GM12878 (cell line): ENCODE measurements around the gene ADGRB2. TPM values are rescaled to one million over a fixed set of nuclear protein-coding genes. Genes with fewer than 3 reads are reported as not detected.

Experiments used
- ATAC-seq: fragments of 200-7000 bp; cut with Tn5 transposase; 3 replicates; pipeline ENCODE4 v1.9.1; 2020; ENCODE audit warnings: mild to moderate bottlenecking, moderate library complexity
- BruUV-seq: library from RNA; stranded (reverse); fragments of 400-500 nt; replicated peaks from 2 replicates; lab custom pipeline; 2021; lab: Mats Ljungman, UMichigan
- CTCF ChIA-PET: fragments of 300-600 bp; sonication (Branson Sonifier 250); formaldehyde crosslinking; extraction: SDS; loops from one replicate; lab custom pipeline; 2021; ENCODE audit warnings: inconsistent platforms; lab: Yijun Ruan, JAX
- POLR2A ChIA-PET: fragments of 350-600 bp; formaldehyde crosslinking; extraction: SDS; loops from one replicate; lab custom pipeline; 2021; ENCODE audit warnings: inconsistent platforms; lab: Charles Lee
- RAD21 ChIA-PET: fragments of 300-600 bp; sonication (Branson Sonifier 250); formaldehyde crosslinking; loops from one replicate; lab custom pipeline; 2023; ENCODE audit warnings: antibody characterized with exemption; ENCODE audit not compliant: unreplicated experiment; lab: Charles Lee
- SMC1A ChIA-PET: fragments of 300-600 bp; sonication (Branson Sonifier 250); formaldehyde crosslinking; loops from one replicate; lab custom pipeline; 2023; ENCODE audit not compliant: unreplicated experiment, uncharacterized antibody; lab: Charles Lee
- DNase-seq: peaks from one replicate; pipeline ENCODE4 v3.0.0-alpha.2; 2011; ENCODE audit warnings: low read depth, low spot score
- FAIRE-seq: peaks from 3 replicates; lab custom pipeline; 2011; peaks lifted over from hg19 to GRCh38; lab: Jason Lieb, UNC
- H2AFZ ChIP-seq: 2 replicates; pipeline ENCODE4 v1.6.0; 2011; ENCODE audit warnings: low read depth, low read length, control low read depth; ENCODE audit not compliant: control insufficient read depth
- H3K27ac ChIP-seq: 2 replicates; pipeline ENCODE4 v1.5.1; 2011; ENCODE audit warnings: control low read depth; ENCODE audit not compliant: control insufficient read depth, insufficient read depth
- H3K27me3 ChIP-seq, 2 experiments: replicated peaks in 1 of 2; 2 replicates each; pipeline versions ENCODE4 v1.6.0 to v1.6.1; 2011; ENCODE audit warnings: low read length in 1 of 2; ENCODE audit not compliant: control insufficient read depth in 2 of 2, insufficient read depth in 2 of 2
- H3K36me3 ChIP-seq, 2 experiments: 2 replicates each; pipeline ENCODE4 v1.5.1; 2011; ENCODE audit warnings: low read length in 1 of 2; ENCODE audit not compliant: control insufficient read depth in 2 of 2, insufficient read depth in 2 of 2
- H3K4me1 ChIP-seq: 2 replicates; pipeline ENCODE4 v1.6.1; 2011; ENCODE audit warnings: mild to moderate bottlenecking, low read length, moderate library complexity, mixed read lengths; ENCODE audit not compliant: control insufficient read depth, insufficient read depth
- H3K4me2 ChIP-seq: 2 replicates; pipeline ENCODE4 v1.6.0; 2011; ENCODE audit warnings: control low read depth; ENCODE audit not compliant: control insufficient read depth, insufficient read depth
- H3K4me3 ChIP-seq: fragments of 200-600 bp; sonication (generic); 2 replicates; pipeline ENCODE4 v1.5.1; 2016
- H3K79me2 ChIP-seq: 2 replicates; pipeline ENCODE4 v1.6.0; 2011; ENCODE audit warnings: low read length; ENCODE audit not compliant: control insufficient read depth, insufficient read depth
- H3K9ac ChIP-seq: 2 replicates; pipeline ENCODE4 v1.8.0; 2011; ENCODE audit warnings: low read length, control low read depth, mixed read lengths; ENCODE audit not compliant: control insufficient read depth, insufficient read depth
- H3K9me3 ChIP-seq: replicated peaks from 3 replicates; pipeline ENCODE4 v1.5.1; 2011; ENCODE audit warnings: mild to moderate bottlenecking, low read length; ENCODE audit not compliant: control insufficient read depth, insufficient read depth
- H4K20me1 ChIP-seq: 2 replicates; pipeline ENCODE4 v1.6.0; 2011; ENCODE audit not compliant: control insufficient read depth, insufficient read depth
- BCLAF1 ChIP-seq: fragments of 450-650 bp; IDR thresholded peaks from 2 replicates; pipeline ENCODE4 v1.6.1; 2017; ENCODE audit warnings: antibody characterized with exemption, mild to moderate bottlenecking, moderate library complexity
- BHLHE40 ChIP-seq, 2 experiments: fragments of 450-650 bp in 1 of 2; IDR thresholded peaks; 2 replicates each; pipeline ENCODE4 v1.6.1; 2011 to 2017; ENCODE audit warnings: low read depth in 2 of 2, borderline replicate concordance in 1 of 2, improper control_type of control experiment in 1 of 2, low read length in 1 of 2, mild to moderate bottlenecking in 1 of 2
- BRCA1 ChIP-seq: IDR thresholded peaks from 2 replicates; pipeline ENCODE4 v1.6.1; 2011; ENCODE audit warnings: low read depth, low read length, improper control_type of control experiment
- EZH2 ChIP-seq: IDR thresholded peaks from 2 replicates; pipeline ENCODE4 v1.6.1; 2012; ENCODE audit warnings: low read depth, mild to moderate bottlenecking, control low read depth, inconsistent platforms, low read length, borderline replicate concordance; ENCODE audit not compliant: control insufficient read depth
- IKZF2 ChIP-seq, 2 experiments: fragments of 450-650 bp; IDR thresholded peaks; 2 replicates each; pipeline ENCODE4 v1.6.1; 2017; ENCODE audit warnings: mild to moderate bottlenecking in 2 of 2, moderate library complexity in 2 of 2
- MAX ChIP-seq: IDR thresholded peaks from 2 replicates; pipeline ENCODE4 v1.6.1; 2012; ENCODE audit warnings: low read depth, low read length, improper control_type of control experiment
- MXI1 ChIP-seq: fragments of 150-350 bp; IDR thresholded peaks from 2 replicates; pipeline ENCODE4 v1.6.1; 2011; ENCODE audit warnings: low read depth, mild to moderate bottlenecking, inconsistent platforms, low read length, improper control_type of control experiment
- NRF1 ChIP-seq: conservative IDR thresholded peaks from 2 replicates; pipeline ENCODE4 v1.6.1; 2011; ENCODE audit warnings: mild to moderate bottlenecking, low read depth, low read length, improper control_type of control experiment
- RELB ChIP-seq: fragments of 450-650 bp; IDR thresholded peaks from 2 replicates; pipeline ENCODE4 v1.6.1; 2017; ENCODE audit warnings: low read depth, mild to moderate bottlenecking, moderate library complexity
- ZNF622 ChIP-seq: fragments of 450-650 bp; IDR thresholded peaks from 2 replicates; pipeline ENCODE4 v1.6.1; 2017; ENCODE audit warnings: mild to moderate bottlenecking, inconsistent platforms
- WGBS: methylation state at CpG from one replicate; pipeline ENCODE4 v1.1.6; 2016; ENCODE audit warnings: low lambda C conversion rate; ENCODE audit not compliant: insufficient replicate concordance, insufficient coverage; ENCODE audit errors: missing lambda C conversion rate; 5-methylcytosine and 5-hydroxymethylcytosine counted together
- in situ Hi-C: fragments of 300-500 bp; cut with MboI; formaldehyde crosslinking; loops from 9 replicates; pipeline ENCODE4 v1.14.3; 2018; ENCODE audit warnings: mixed read lengths
- intact Hi-C: fragments of 100-400 bp; cut with micrococcal nuclease; formaldehyde crosslinking; loops from one replicate; pipeline ENCODE4 v1.14.2; 2022; ENCODE audit not compliant: unreplicated experiment
- polyA plus RNA-seq, 11 experiments: library from polyadenylated mRNA; depleted of rRNA in 4 of 11; unstranded in 6 of 11; stranded (reverse) in 5 of 11; fragments of >200 nt; fragmentation: Nextera tagmentation in 4 of 11; fragmentation: Illumina TruSeq in 1 of 11; extraction: Ambion mirVana in 4 of 11; extraction: Trizol in 1 of 11; gene quantifications; 1 replicate in 1 of 11; 2 replicates in 10 of 11; pipeline versions ENCODE4 v1.2.1 to v1.2.3, GENCODE V29; 2011 to 2016; ENCODE audit warnings: inconsistent platforms in 2 of 11, missing spikeins in 2 of 11, low read depth in 1 of 11
- total RNA-seq, 4 experiments: library from RNA; depleted of rRNA in 3 of 4; stranded (reverse); fragments of >200 nt in 3 of 4; fragmentation: Illumina TruSeq in 1 of 4; extraction: Trizol in 1 of 4; gene quantifications; 2 replicates each; pipeline versions ENCODE4 v1.2.1 to v1.2.3, GENCODE V29; 2013 to 2021

ADGRB2 gene
- total and polyA plus RNA-seq, 10 of the 15 experiments (the other 5 are each of a cell fraction or from before 2014, with no cell fraction given) = 0.11 to 0.33 (median 0.18) TPM; not detected in 4

- ChIA-PET SMC1A (no interaction called here), CTCF (interaction anchor here (1.3 kb wide), 1 partner anchor 104 kb away, joined by 3 read pairs; no protein-coding TSS in a partner anchor), POLR2A (no interaction called here), RAD21 (no interaction called here)
- Histone ChIP-seq H3K27ac (no peak overlapping the region), H4K20me1 (no peaks in the 10 kb centered on the region; the same call in 1 of the 2 replicates), H3K79me2 (no peaks in the 10 kb centered on the region), H3K4me1 (peaks cover 4% of the 10 kb centered on the region), H3K4me2 (no peak overlapping the region), H3K9ac (no peak overlapping the region), H3K4me3 (no peak overlapping the region), H3K27me3 (peaks cover 16 to 17% of the 10 kb centered on the region in 2 experiments), H3K36me3 (no peaks in the 10 kb centered on the region), H3K9me3 (no peaks in the 10 kb centered on the region), H2AFZ (no peak overlapping the region)
- ATAC-seq (no peak), DNase-seq (no peak), FAIRE-seq (no peak)
- 44% methylated on average over 7 of the region's 7 CpGs for WGBS
- in situ Hi-C loops (no loop called here), intact Hi-C loops (no loop called here)
- TF ChIP-seq MXI1 (no peak), EZH2 (no peak), BRCA1 (no peak)
- no TSS peak for BruUV-seq
Observed at GRCh38 chr1:31767225-31767624, 3.1 kb upstream of the ADGRB2 start.

- Histone ChIP-seq H2AFZ (no peak overlapping the region), H3K79me2 (no peaks in the 10 kb centered on the region), H3K4me3 (no peak overlapping the region), H3K4me1 (peaks cover 8% of the 10 kb centered on the region), H4K20me1 (no peaks in the 10 kb centered on the region), H3K27ac (no peak overlapping the region), H3K36me3 (no peaks in the 10 kb centered on the region), H3K9ac (no peak overlapping the region), H3K27me3 (peaks cover 16 to 21% of the 10 kb centered on the region in 2 experiments), H3K4me2 (no peak overlapping the region), H3K9me3 (no peaks in the 10 kb centered on the region)
- in situ Hi-C loops = no loop called here
- 92% methylated on average over 6 of the region's 6 CpGs for WGBS
- FAIRE-seq (no peak), DNase-seq (no peak), ATAC-seq (no peak)
- SMC1A ChIA-PET = interaction anchor here (0.7 to 1.2 kb wide), 2 partner anchors 103 to 198 kb away, joined by 3 read pairs; no protein-coding TSS in a partner anchor
- POLR2A ChIA-PET = no interaction called here
- intact Hi-C loops = no loop called here
- no TSS peak for BruUV-seq
- RAD21 ChIA-PET = interaction anchor here (2.1 kb wide), 1 partner anchor 24 kb away, joined by 10 read pairs; no protein-coding TSS in a partner anchor
- CTCF ChIA-PET = interaction anchor here (0.7 to 3.2 kb wide), 3 partner anchors 20 to 296 kb away, joined by 3 to 11 read pairs (median 4); no protein-coding TSS in a partner anchor
- TF ChIP-seq IKZF2 (IDR thresholded peaks at IDR 0.05) (no peak), ZNF622 (no peak), RELB (no peak), BCLAF1 (no peak), BHLHE40 (IDR thresholded peaks at IDR 0.05; ENCODE audit: borderline replicate concordance in 1 of 2, low read depth in 2 of 2, low read length in 1 of 2) (no peak), MAX (no peak), NRF1 (no peak)
Observed at GRCh38 chr1:31765516-31765915, 1.4 kb upstream of the ADGRB2 start.
